Retina (tissue), 1 donor: ENCODE results near the gene PRKCE.

Experiments
- DNase-seq: peaks from one replicate; pipeline ENCODE4 v3.0.0-alpha.2; 2016

PRKCE gene

GRCh38 chr2:45950606-45951005 is 299.1 kb downstream of the PRKCE start:
- DNase-seq: no peak

GRCh38 chr2:45951025-45951727 is 299.7 kb downstream of the PRKCE start:
- DNase-seq: no peak

- DNase-seq: no peak
These were observed 301.1 kb downstream of the PRKCE start for GRCh38 chr2:45952591-45952990.

GRCh38 chr2:45953376-45954027 is 302.0 kb downstream of the PRKCE start:
- DNase-seq: no peak

- DNase-seq: no peak
These were observed 302.9 kb downstream of the PRKCE start for GRCh38 chr2:45954233-45954850.

GRCh38 chr2:45957533-45958227 is 306.2 kb downstream of the PRKCE start:
- no peak for DNase-seq

- DNase-seq: no peak
These were observed 308.8 kb downstream of the PRKCE start for GRCh38 chr2:45960057-45960863.

- DNase-seq: no peak
These were observed 310.9 kb downstream of the PRKCE start for GRCh38 chr2:45962177-45962921.

- no peak for DNase-seq
These were observed 312.3 kb downstream of the PRKCE start for GRCh38 chr2:45963816-45964215.

GRCh38 chr2:45964223-45964841 is 312.9 kb downstream of the PRKCE start:
- DNase-seq: no peak

- no peak for DNase-seq
These were observed 313.4 kb downstream of the PRKCE start for GRCh38 chr2:45964906-45965305.

- DNase-seq: no peak
These were observed 314.5 kb downstream of the PRKCE start for GRCh38 chr2:45965871-45966498.

- DNase-seq: peak; percentile 61
These were observed 317.6 kb downstream of the PRKCE start for GRCh38 chr2:45968946-45969584.

- DNase-seq: no peak
These were observed 322.0 kb downstream of the PRKCE start for GRCh38 chr2:45973426-45973825.

- no peak for DNase-seq
These were observed 322.6 kb downstream of the PRKCE start for GRCh38 chr2:45974056-45974455.

- DNase-seq: no peak
These were observed 323.4 kb downstream of the PRKCE start for GRCh38 chr2:45974762-45975408.

- no peak for DNase-seq
These were observed 324.5 kb downstream of the PRKCE start for GRCh38 chr2:45975752-45976517.

- DNase-seq: no peak
These were observed 326.9 kb downstream of the PRKCE start for GRCh38 chr2:45978302-45978859.

GRCh38 chr2:45979065-45979464 is 327.6 kb downstream of the PRKCE start:
- DNase-seq: no peak
